DLD1 (cell line): ENCODE data around the gene ZNF516.

Experiments
- in situ Hi-C: cut with HindIII; loops from 2 replicates; pipeline ENCODE4 v1.10.0; 2017; ENCODE audit warnings: low sequenced_read_pairs

The ZNF516 gene

DNA sequence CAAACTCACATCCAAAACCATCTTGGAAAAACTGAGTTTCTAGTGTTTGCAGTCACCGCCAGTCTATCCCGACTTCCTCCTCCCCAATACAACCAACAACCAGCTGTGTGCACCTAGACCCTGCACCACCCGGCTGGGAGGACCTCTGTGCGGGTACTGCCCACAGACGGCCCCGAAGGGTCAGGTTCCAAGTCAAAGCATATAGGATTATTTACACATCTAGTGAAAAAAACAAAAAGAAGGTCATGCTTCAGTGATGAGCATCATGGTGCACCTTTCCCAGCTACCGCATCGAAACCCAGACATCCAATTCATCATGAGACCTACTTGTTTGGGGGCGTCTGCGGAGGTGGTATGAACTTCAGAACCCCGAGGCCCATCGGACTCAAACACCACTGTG, 124.8 kb downstream of the ZNF516 start:
- in situ Hi-C loops = no loop called here

DNA sequence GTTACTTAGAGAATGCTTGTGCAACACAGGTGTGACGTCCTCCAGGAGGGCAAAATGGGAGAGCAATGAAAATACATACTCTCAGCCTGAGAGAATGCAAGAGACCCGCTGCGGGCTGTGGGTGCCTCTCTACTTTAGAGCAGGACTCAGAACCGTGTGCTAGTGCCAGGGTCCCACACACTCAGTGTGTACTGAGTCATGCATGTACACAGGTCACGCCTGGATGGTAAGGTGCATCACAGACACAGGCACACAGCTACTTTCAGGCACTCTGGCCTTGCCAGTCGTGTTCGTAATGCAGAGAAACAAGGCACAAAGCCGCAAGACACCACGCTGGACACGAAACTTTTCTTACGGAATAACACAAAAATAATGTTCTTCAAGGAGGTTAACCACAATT, 125.3 kb downstream of the ZNF516 start:
- in situ Hi-C loops = no loop called here

DNA sequence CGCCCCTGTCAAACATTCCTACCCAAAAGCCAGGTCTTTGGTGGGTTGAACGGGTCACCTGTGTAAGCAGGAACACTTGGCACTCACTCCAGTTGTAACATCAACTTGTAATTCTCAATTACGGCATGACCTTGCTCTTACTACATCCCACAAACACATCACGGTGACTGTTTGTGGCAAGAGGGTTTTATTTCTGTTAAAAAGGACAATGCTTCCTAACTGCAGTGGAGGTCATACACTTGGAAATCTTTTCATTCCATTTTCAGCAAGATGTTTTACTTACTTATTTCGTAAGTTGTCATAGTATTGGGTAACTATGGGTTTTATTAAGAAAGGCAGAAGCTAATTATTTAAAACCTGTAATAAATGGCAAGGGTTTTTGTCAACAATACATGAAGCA, 126.1 kb downstream of the ZNF516 start:
- in situ Hi-C loops = no loop called here

- in situ Hi-C loops = no loop called here
Observed at GRCh38 chr18:76368271-76368670, 126.8 kb downstream of the ZNF516 start.

GRCh38 chr18:76367168-76368125, 127.6 kb downstream of the ZNF516 start:
- in situ Hi-C loops = no loop called here

DNA sequence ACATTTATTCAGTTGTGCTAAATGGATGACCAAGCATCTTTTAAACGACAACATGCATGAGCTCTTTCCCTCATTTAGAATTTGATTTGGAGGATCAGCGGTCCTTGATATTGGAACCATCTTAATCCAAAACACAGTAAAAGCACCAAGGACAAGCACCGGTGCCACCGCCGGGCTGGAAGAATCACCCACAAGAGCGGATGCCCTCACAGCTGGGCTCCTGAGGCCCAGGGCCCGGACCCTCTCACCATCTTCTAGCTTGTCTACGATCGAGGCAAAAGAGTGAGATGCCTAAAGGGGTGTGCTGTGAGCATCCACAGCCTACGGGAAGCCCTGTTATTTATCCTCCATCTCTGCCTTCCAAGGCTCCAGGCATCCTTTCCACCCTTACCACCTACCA, 129.5 kb downstream of the ZNF516 start:
- in situ Hi-C loops = no loop called here

GRCh38 chr18:76364282-76365259, 130.5 kb downstream of the ZNF516 start:
- in situ Hi-C loops = no loop called here

- in situ Hi-C loops = no loop called here
Observed at GRCh38 chr18:76363436-76364120, 131.5 kb downstream of the ZNF516 start.

GRCh38 chr18:76362676-76363075, 132.4 kb downstream of the ZNF516 start:
- in situ Hi-C loops = no loop called here

GRCh38 chr18:76361219-76361618, 133.8 kb downstream of the ZNF516 start:
- in situ Hi-C loops = no loop called here

DNA sequence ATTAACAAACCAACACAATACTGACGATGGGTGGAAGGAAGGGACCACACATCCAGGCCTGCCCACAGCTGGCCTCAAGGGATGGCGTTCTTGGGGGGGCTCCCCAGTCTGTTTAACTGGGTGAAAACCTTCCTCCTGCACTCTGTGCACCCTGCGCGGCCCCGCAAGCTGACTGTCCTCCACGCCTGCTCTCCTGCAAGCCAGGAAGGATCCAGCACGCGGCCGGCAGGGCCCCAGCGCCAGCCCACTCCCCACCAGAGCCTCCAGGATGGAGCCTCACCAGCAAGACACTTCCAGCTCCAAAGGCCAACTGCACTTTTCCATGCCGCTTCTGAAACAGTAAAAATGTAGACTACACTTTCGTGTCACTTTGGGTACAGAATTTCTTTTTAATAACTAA, 135.1 kb downstream of the ZNF516 start:
- in situ Hi-C loops = no loop called here

DNA sequence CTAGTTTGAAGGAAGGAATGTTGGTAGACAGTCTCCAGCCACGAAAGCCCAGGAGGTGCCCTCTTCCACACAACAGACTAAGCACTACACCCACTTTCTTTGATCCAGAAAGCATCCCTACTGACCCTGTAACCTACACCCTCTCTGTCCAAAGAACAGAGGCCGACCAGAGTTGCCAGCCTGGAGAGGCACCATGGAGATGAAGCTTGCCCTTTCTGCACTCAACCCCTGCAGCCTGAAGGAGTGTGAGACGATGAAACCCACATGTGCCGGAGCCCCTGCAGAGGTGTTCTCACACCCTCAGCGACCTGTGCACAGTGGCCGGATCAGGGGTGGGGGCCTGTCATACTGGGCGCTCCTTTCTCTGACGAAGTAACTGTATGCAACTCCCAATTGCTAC, 136.3 kb downstream of the ZNF516 start:
- in situ Hi-C loops = no loop called here

- in situ Hi-C loops = no loop called here
Observed at GRCh38 chr18:76357585-76358260, 137.3 kb downstream of the ZNF516 start.

DNA sequence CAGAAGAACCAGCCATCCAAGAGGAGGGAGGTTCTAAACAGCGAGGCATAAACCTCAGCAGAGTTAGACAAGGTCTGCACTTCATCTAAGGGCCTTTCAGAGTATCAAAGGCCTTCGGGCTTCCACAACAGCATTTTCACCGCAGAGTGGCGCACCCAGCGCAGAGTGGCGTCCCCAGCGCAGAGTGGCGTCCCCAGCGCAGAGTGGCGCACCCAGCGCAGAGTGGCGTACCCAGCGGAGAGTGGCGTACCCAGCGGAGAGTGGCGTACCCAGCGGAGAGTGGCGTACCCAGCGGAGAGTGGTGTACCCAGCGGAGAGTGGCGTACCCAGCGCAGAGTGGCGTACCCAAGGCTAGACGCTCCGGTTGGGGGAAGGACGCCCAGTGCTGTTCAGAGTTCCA, 137.9 kb downstream of the ZNF516 start:
- in situ Hi-C loops = no loop called here

DNA sequence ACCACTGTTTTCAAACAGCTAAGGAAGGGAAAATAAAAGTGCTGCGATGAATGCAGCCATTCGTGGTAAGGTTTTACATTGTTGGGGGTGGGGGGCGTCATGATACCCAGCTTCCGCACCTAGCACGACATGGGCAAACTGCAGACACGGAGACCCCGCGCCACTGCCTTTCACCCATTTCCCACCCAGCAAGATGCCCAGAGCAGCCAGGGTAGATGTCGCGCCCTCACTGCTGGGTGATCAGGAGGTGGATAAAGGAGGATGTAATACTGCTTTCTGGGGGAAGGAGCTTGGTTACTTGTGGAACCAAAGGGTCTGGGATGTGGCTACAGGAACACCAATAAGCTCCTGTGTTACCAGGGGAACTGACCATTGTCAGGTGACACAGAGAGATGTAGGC, 138.4 kb downstream of the ZNF516 start:
- in situ Hi-C loops = no loop called here

GRCh38 chr18:76354348-76354747, 140.7 kb downstream of the ZNF516 start:
- in situ Hi-C loops = no loop called here

- in situ Hi-C loops = no loop called here
Observed at GRCh38 chr18:76353500-76353899, 141.5 kb downstream of the ZNF516 start.

DNA sequence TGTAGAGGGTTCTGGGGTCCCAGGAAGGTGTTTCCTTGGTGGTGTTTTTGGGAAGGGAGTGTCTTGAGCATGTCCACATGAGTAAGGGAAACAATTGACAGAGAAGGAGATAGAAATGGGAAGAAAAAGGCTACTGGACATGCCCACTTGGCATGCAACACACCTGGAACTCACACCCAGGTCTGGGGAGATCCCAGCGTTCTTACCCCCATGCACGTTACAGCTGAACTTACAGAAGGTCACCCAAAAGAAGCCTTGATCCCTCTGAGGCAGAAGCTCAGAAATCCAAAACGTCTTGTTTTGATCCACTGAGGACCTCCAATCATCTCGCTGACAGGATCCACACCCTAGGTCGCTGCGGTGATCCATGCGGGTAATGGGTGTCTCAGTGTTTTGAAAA, 142.0 kb downstream of the ZNF516 start:
- in situ Hi-C loops = no loop called here

DNA sequence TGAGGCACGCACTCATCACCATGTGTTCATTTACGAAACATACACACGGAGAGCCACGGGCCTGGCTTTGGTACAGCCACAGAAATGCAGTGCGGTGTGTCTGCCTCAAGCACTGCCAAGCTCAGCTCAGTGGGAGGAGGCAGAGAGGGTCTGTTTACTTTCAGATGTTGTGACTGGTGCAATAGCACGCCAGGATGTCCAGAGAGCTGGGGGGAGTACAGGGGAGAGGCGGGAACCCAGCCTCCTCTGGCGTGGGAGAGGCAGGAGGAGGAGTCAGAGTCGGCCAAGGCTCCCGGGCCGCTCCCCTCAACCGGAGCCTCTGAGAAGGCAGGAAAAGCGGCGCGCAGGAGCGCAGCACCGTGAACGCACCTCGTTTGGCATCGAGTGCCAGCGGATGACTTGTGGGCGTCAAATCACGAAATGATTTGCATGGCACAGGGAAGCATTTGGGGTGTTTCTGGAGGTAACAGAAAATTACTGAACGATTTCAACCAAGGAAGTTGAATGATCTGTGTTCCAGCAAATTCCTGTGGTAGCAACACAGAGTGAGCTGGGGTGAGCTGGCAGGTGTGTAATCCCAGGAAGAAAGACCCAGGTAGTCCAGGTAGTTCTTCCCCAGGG, 143.0 kb downstream of the ZNF516 start:
- in situ Hi-C loops = no loop called here
